SK-N-SH treated with all-trans-retinoic acid at 6 μM for 48 hours (cell line): ENCODE measurements around the gene DNTTIP2.
A peak's percentile ranks its signal among the peaks of the same experiment; 100 is the strongest.

Experiments used
- ATAC-seq: fragments of 200-7000 bp; cut with Tn5 transposase; 3 replicates; pipeline ENCODE4 v1.9.1; 2020; ENCODE audit warnings: mild to moderate bottlenecking, moderate library complexity
- BACH2 ChIP-seq: fragments of 250-450 bp; sonication (Bioruptor Pico); IDR thresholded peaks from 2 replicates; pipeline ENCODE4 v1.9.0; 2021; ENCODE audit warnings: mild to moderate bottlenecking, borderline replicate concordance
- CSDC2 ChIP-seq: fragments of 250-450 bp; sonication (Bioruptor Pico); IDR thresholded peaks from 2 replicates; pipeline ENCODE4 v1.5.0; 2020; ENCODE audit warnings: mild to moderate bottlenecking, moderate library complexity
- ISL1 ChIP-seq: fragments of 250-450 bp; sonication (Bioruptor Pico); IDR thresholded peaks from 2 replicates; pipeline ENCODE4 v2.1.2; 2022; ENCODE audit warnings: mild to moderate bottlenecking, moderate library complexity
- PATZ1 ChIP-seq: fragments of 250-450 bp; sonication (Bioruptor Pico); IDR thresholded peaks from 2 replicates; pipeline ENCODE4 v1.8.0; 2020; ENCODE audit warnings: mild to moderate bottlenecking, moderate library complexity, borderline replicate concordance
- POU6F1 ChIP-seq: fragments of 250-450 bp; sonication (Bioruptor Pico); IDR thresholded peaks from 2 replicates; pipeline ENCODE4 v1.8.0; 2021; ENCODE audit warnings: low read depth, mild to moderate bottlenecking, moderate library complexity, borderline replicate concordance
- PPARA ChIP-seq: fragments of 250-450 bp; sonication (Bioruptor Pico); IDR thresholded peaks from 2 replicates; pipeline ENCODE4 v1.5.0; 2020; ENCODE audit warnings: mild to moderate bottlenecking, borderline replicate concordance
- SNAI2 ChIP-seq: fragments of 250-450 bp; sonication (Bioruptor Pico); IDR thresholded peaks from 2 replicates; pipeline ENCODE4 v1.5.0; 2020; ENCODE audit warnings: mild to moderate bottlenecking, moderate library complexity
- TCF4 ChIP-seq: fragments of 250-450 bp; sonication (Bioruptor Pico); IDR thresholded peaks from 2 replicates; pipeline ENCODE4 v1.8.0; 2021; ENCODE audit warnings: mild to moderate bottlenecking, moderate library complexity, borderline replicate concordance
- TSHZ2 ChIP-seq: fragments of 250-450 bp; sonication (Bioruptor Pico); IDR thresholded peaks from 2 replicates; pipeline ENCODE4 v1.5.0; 2020; ENCODE audit warnings: mild to moderate bottlenecking, moderate library complexity
- ZC3H10 ChIP-seq: fragments of 250-450 bp; sonication (Bioruptor Pico); IDR thresholded peaks from 2 replicates; pipeline ENCODE4 v1.5.1; 2021; ENCODE audit warnings: mild to moderate bottlenecking, moderate library complexity
- ZFP3 ChIP-seq: fragments of 250-450 bp; sonication (Bioruptor Pico); IDR thresholded peaks from 2 replicates; pipeline ENCODE4 v1.5.0; 2020; ENCODE audit warnings: mild to moderate bottlenecking, moderate library complexity
- ZFP30 ChIP-seq: fragments of 450-650 bp; formaldehyde crosslinking; IDR thresholded peaks from 2 replicates; pipeline ENCODE4 v1.5.0; 2022; ENCODE audit warnings: mild to moderate bottlenecking, moderate library complexity
- ZNF8 ChIP-seq: fragments of 450-650 bp; formaldehyde crosslinking; IDR thresholded peaks from 2 replicates; pipeline ENCODE4 v1.5.0; 2020; ENCODE audit warnings: mild to moderate bottlenecking, moderate library complexity

DNTTIP2 gene

GRCh38 chr1:93846992-93847810 is 31.8 kb downstream of the DNTTIP2 start:
- no peak for TF ChIP-seq TSHZ2 (CRISPR knock-in tag)
- TF ChIP-seq SNAI2 (CRISPR knock-in tag) = peak; percentile 91
- TF ChIP-seq ZFP3 = no peak
- ATAC-seq = peak; percentile 66

- peak; percentile 77 for ATAC-seq
- TF ChIP-seq BACH2 = no peak
- no peak for TF ChIP-seq ISL1 (CRISPR knock-in tag)
- TF ChIP-seq POU6F1 (CRISPR knock-in tag) = no peak
- TF ChIP-seq TCF4 (CRISPR knock-in tag) = no peak
- TF ChIP-seq PPARA (CRISPR knock-in tag) = no peak
- no peak for TF ChIP-seq PATZ1 (CRISPR knock-in tag)
- no peak for TF ChIP-seq ZFP30 (CRISPR knock-in tag)
- TF ChIP-seq ZNF8 (CRISPR knock-in tag) = no peak
- TF ChIP-seq ZC3H10 (CRISPR knock-in tag) = no peak
- no peak for TF ChIP-seq ZFP3
Observed at GRCh38 chr1:93846206-93846991, 32.6 kb downstream of the DNTTIP2 start.

- ATAC-seq = peak; percentile 23
- no peak for TF ChIP-seq SNAI2 (CRISPR knock-in tag)
- peak; percentile 39; the same call in 1 of the 2 replicates for TF ChIP-seq ISL1 (CRISPR knock-in tag)
- TF ChIP-seq CSDC2 (CRISPR knock-in tag) = peak; percentile 74; the same call in 1 of the 2 replicates
- 0 out of 2 replicates have a peak, but pooled peaks have one; percentile 47 for TF ChIP-seq ZFP3
- TF ChIP-seq POU6F1 (CRISPR knock-in tag) = no peak
- 0 out of 2 replicates have a peak, but pooled peaks have one; percentile 4 for TF ChIP-seq ZNF8 (CRISPR knock-in tag)
Observed at GRCh38 chr1:93845538-93846205, 33.3 kb downstream of the DNTTIP2 start.

- peak; percentile 12; the same call in 1 of the 3 replicates for ATAC-seq
- no peak for TF ChIP-seq ZFP3
- TF ChIP-seq POU6F1 (CRISPR knock-in tag) = no peak
- no peak for TF ChIP-seq TSHZ2 (CRISPR knock-in tag)
- TF ChIP-seq PATZ1 (CRISPR knock-in tag) = no peak
Observed at GRCh38 chr1:93844262-93845045, 34.6 kb downstream of the DNTTIP2 start.
